ENCODE data around the gene MED13L.

The MED13L gene

DNA sequence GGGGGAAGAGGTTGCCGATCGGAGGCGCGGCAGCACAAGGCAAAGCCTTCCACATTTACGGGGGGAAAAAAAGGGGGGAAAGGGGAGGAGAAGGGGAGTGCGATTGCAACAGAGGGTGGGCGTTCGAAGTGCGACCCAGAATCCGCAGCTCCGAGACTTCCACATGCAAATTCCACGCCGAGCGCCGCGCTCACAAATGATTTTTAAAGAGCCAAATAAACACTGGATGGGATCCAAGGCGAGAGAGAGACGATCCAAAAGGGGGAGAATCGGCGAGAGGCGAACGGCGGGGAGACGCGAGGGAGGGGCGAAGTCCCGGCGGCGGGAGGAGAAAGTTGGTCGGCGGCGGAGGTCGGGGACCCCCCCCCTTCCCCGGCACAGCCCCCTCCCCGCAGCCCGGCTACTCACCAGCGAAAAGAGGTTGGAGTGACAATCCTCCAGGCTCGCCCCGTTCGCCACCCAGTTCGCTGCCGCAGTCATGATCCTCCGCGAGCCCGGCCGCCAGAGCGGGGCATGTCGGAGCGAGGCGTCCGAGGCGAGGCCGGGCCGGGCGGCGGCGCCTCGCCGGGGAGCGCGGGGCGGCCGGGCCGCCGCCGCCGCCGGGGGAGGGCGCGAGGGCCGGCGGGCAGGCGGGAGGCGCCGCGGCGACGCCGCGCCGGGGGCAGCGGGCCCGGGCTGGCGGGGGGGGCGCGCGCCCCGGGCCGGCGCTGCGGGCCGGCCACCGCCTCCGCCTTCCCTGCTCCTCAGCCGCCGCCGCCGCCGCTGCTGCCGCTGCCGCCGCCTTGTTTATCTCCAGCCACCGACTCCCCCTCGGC, 634 bp downstream of the MED13L start:
- no peak for DNase-seq

- no peak for DNase-seq
These were observed 2.7 kb downstream of the MED13L start for GRCh38 chr12:116274551-116275375.

- no peak for DNase-seq
These were observed 3.5 kb downstream of the MED13L start for GRCh38 chr12:116273813-116274550.

DNA sequence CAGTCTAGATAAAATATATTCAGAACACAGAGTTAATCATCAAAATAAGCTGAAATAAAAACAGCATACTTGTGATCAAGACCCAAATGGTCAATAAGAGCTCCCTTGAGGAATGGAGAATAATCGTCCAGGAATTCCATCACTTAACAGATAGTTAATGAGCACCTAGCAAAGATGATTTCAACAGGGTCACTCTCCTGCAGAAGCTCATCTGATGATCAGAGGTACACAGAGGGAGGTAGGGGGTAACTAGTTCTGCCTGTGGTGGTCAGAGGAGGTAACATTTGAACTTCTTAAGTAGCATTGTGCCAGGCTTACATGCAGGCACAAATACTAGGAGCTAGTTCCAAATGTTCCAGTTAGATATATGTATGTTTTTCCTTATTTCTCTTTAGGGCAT, 9.5 kb downstream of the MED13L start:
- DNase-seq, result no peak

GRCh38 chr12:116266631-116267349, 10.7 kb downstream of the MED13L start:
- no peak for DNase-seq

GRCh38 chr12:116266168-116266601, 11.3 kb downstream of the MED13L start:
- no peak for DNase-seq

DNA sequence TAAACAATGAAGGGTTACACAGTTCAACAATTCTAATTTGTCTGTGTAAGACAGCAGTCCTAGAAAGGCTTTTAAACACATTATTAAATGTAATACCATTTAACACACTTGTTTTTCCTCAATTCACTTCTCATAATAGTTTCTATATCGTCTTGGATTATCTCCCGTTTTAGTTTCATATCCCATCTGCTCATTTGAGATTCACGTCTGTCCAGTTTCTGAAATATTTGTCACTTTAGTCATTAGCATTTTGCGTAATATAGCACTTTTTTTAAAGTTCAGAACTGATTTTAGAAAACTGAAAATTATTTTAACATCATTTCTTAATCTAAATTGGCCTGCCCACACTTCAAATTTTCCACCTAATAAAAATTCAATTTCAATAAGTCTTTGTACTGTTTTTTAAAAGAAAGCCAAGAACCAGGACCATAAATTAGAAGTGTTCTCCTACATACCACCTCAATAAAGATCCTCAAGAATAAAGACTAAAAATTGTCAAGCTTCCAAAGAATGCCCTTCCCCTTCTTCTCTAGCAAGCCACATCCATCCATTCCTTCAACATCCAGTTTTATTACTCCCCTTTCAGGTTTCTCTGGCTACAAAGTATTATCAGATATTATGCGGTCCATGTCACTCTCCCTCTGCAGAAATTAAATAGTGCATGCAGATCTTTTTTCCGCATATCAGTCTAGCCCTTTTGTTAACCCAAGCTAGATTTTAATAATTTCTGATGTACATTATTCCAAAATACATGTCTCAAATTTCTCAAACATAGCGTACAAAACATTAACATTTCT, 11.9 kb downstream of the MED13L start:
- no peak for DNase-seq

- no peak for DNase-seq
These were observed 12.9 kb downstream of the MED13L start for GRCh38 chr12:116264525-116265070.

GRCh38 chr12:116263844-116264243, 13.6 kb downstream of the MED13L start:
- DNase-seq, result no peak

- DNase-seq, result no peak
These were observed 14.1 kb downstream of the MED13L start for GRCh38 chr12:116263431-116263830.

- DNase-seq, result no peak
These were observed 14.8 kb downstream of the MED13L start for GRCh38 chr12:116262741-116263140.

DNA sequence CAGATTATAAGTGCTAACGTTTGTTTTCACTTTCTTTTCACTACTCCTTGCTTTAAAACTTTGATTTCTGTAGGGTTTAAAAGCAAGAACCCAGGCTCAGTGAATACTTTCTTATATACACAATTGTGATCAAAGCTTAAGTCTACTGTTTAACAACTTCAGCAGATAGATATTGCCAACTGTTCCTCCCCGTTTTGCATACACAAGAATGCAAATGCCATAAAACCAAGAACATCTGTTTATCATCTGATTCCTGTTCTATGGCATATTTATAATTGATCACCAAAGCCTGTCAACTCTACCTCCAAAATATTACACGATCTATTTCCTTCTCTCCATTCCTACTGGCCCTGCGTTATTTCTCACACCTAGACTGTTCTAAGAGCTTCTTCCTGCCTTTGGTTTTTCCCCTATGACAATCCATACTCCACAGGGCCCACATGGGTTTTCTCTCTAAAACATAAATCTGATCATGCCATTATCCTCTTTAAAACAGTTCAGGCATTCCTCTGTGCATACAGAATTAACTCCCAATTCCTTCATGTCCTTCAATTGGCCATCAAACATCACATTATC, 15.9 kb downstream of the MED13L start:
- no peak for DNase-seq

DNA sequence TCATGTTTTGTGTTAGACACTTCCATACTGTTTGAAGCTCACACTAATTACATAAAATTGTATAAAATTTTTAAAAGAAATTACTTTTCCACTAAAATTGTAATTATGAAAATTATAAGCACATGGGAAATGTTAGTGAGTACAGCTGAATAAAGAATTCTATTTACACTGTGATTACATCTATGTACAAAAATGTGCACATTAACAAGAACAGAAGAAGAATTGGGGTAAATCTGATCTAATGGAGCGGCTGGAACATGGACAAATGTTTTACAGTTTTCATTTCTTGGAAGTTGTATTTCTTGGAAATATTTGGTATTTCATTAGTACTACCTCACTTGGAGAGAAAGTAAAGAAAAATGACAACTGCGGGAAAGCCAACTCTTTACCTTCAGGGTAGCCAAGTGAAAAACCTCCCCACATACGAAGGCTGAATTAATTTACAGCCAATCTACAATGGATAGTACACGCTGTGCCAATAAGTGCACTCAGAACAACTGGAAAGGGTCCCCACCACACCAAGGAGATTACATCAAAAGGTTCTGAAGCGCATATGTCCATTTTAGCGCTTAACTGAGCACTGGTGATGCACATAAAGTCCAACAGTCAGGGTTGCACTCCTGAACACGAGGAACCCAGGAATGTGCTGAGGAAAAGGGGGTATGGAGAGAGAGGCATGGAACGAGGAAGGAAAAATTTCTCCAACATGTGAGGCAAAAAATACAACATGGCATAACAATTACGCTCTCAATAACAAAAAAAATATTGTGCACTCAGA, 17.5 kb downstream of the MED13L start:
- DNase-seq, result no peak

DNA sequence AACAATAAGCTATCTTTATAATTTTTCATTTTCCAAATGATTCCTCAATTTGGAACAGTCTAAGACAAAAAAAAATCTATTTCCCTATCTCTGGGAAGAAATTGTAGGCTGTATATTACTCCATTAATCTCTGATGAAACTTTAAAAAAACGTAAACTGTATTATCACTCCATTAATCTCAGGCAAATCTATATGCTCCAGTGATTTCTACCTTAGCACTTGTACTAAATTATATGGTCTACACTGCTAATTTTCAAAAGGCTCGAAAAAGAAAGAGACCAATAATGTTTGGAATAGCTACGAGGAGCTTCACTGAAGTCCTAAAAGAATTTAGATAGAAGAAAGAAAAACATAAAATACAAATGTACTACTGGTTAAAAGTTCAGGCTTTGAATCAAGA, 19.7 kb downstream of the MED13L start:
- DNase-seq, result no peak

DNA sequence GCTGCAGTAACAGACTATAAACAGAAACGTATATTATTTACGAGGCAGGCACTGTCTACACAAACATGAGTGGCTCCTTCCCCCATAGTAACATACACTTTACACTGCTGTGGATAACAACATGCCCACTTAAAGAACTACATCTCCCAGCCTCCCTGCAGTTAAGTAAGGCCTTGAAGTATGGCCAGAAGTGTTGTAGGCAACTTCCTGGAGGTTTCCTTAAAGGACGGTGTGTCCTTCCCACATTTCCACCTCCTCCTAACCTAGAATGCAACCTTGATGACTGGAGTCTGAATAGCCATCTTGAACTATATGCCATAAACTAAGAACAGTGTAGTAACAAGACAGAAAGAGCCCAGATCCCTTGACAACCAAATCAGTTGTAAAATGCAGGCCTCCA, 20.3 kb downstream of the MED13L start:
- no peak for DNase-seq

- no peak for DNase-seq
These were observed 27.6 kb downstream of the MED13L start for GRCh38 chr12:116249938-116250337.

DNA sequence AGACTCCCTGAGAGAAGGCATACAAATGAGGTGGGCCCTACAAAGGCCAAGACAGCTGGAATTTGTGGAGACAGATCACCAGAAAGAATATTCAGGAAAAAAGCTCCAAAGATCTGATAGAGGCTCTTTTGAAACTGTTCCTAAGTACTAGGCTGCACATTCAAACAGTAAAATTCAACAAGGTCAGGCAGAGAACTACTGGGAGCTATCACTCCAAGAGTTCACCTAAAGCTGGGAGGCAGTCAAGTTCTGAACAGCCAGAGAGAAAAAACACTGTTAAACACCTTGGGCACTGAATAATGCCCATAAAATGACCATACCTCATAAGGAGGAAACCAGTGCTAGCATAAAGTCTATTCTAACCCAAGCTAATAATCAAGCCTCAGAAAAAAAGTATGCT, 28.6 kb downstream of the MED13L start:
- no peak for DNase-seq

GRCh38 chr12:116248433-116248832, 29.1 kb downstream of the MED13L start:
- no peak for DNase-seq

GRCh38 chr12:116247377-116247776, 30.1 kb downstream of the MED13L start:
- no peak for DNase-seq

GRCh38 chr12:116246490-116247179, 30.9 kb downstream of the MED13L start:
- no peak for DNase-seq
